IMR-90 (cell line): ENCODE measurements around the gene TP73.

Experiments
- BHLHE40 ChIP-seq: fragments of 150-350 bp; IDR thresholded peaks from 2 replicates; pipeline ENCODE4 v1.6.1; 2016; ENCODE audit warnings: mild to moderate bottlenecking, low read depth, low read length
- CEBPB ChIP-seq: IDR thresholded peaks from 2 replicates; pipeline ENCODE4 v1.6.1; 2012; ENCODE audit warnings: low read depth, low read length, improper control_type of control experiment
- CHD1 ChIP-seq: IDR thresholded peaks from 2 replicates; pipeline ENCODE4 v1.6.1; 2012; ENCODE audit warnings: low read depth, low read length, improper control_type of control experiment
- CTCF ChIP-seq: conservative IDR thresholded peaks from 2 replicates; pipeline ENCODE4 v1.5.1; 2012; ENCODE audit warnings: mild to moderate bottlenecking, low read depth, low read length, improper control_type of control experiment
- FOS ChIP-seq: fragments of 150-350 bp; IDR thresholded peaks from 2 replicates; pipeline ENCODE4 v1.6.1; 2016; ENCODE audit warnings: low read depth, low read length
- MAFK ChIP-seq: IDR thresholded peaks from 2 replicates; pipeline ENCODE4 v1.6.1; 2012; ENCODE audit warnings: low read depth, low read length, improper control_type of control experiment
- MAZ ChIP-seq: IDR thresholded peaks from 2 replicates; pipeline ENCODE4 v1.6.1; 2012; ENCODE audit warnings: low read depth, mild to moderate bottlenecking, low read length, improper control_type of control experiment, moderate library complexity, borderline replicate concordance
- NFE2L2 ChIP-seq: fragments of 150-350 bp; IDR thresholded peaks from 2 replicates; pipeline ENCODE4 v1.6.1; 2016; ENCODE audit warnings: low read depth, mild to moderate bottlenecking, low read length
- POLR2A ChIP-seq: IDR thresholded peaks from 2 replicates; pipeline ENCODE4 v1.6.1; 2012; ENCODE audit warnings: mild to moderate bottlenecking, low read depth, low read length
- RCOR1 ChIP-seq: IDR thresholded peaks from 2 replicates; pipeline ENCODE4 v1.6.1; 2012; ENCODE audit warnings: mild to moderate bottlenecking, low read length, improper control_type of control experiment; ENCODE audit not compliant: insufficient replicate concordance
- RFX5 ChIP-seq: IDR thresholded peaks from 2 replicates; pipeline ENCODE4 v1.8.0; 2012; ENCODE audit warnings: low read depth, mild to moderate bottlenecking, low read length, moderate library complexity
- SMC3 ChIP-seq: fragments of 150-350 bp; IDR thresholded peaks from 2 replicates; pipeline ENCODE4 v1.6.1; 2016; ENCODE audit warnings: low read depth, mild to moderate bottlenecking, antibody characterized with exemption, low read length, moderate library complexity
- TF ChIP-seq, protein P1 (sequence below): fragments of 150-350 bp; IDR thresholded peaks from 2 replicates; pipeline ENCODE4 v1.6.1; 2017; ENCODE audit warnings: mild to moderate bottlenecking, antibody characterized with exemption, low read length, low read depth
- TF ChIP-seq, protein P2 (sequence below): fragments of 150-350 bp; IDR thresholded peaks from 2 replicates; pipeline ENCODE4 v1.6.1; 2016; ENCODE audit warnings: low read depth, mild to moderate bottlenecking, low read length, moderate library complexity, borderline replicate concordance

DNA sequence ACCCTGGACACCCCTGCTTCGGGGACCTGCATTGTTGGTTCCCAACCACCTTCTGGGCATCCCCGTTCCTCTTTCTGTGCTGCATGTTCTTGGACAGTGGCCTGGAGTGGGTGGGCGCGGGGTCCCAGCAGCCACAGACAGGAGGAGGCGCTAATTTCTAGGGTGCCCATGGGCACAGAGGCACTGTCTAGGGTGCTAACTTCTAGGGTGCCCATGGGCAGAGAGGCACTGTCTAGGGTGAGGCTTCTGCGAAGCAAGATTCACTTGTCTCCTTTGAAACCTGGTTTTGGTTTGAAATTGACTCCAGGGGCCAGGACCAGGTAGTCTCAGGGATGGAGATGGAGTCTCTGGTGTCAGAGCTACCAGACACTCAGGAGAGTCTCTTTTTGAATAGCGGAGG is 40.2 kb upstream of the TP73 start:
- TF ChIP-seq POLR2A (no peak), CTCF (no peak), CEBPB (no peak), NFE2L2 (no peak), CHD1 (no peak), BHLHE40 (no peak), MAZ (no peak), RFX5 (no peak), RCOR1 (no peak), MAFK (no peak), FOS (no peak), SMC3 (no peak)
- TF ChIP-seq, protein P1, sequence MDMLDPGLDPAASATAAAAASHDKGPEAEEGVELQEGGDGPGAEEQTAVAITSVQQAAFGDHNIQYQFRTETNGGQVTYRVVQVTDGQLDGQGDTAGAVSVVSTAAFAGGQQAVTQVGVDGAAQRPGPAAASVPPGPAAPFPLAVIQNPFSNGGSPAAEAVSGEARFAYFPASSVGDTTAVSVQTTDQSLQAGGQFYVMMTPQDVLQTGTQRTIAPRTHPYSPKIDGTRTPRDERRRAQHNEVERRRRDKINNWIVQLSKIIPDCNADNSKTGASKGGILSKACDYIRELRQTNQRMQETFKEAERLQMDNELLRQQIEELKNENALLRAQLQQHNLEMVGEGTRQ, result no peak
- TF ChIP-seq, protein P2, sequence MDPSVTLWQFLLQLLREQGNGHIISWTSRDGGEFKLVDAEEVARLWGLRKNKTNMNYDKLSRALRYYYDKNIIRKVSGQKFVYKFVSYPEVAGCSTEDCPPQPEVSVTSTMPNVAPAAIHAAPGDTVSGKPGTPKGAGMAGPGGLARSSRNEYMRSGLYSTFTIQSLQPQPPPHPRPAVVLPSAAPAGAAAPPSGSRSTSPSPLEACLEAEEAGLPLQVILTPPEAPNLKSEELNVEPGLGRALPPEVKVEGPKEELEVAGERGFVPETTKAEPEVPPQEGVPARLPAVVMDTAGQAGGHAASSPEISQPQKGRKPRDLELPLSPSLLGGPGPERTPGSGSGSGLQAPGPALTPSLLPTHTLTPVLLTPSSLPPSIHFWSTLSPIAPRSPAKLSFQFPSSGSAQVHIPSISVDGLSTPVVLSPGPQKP, result no peak
